Measurements from ENCODE around the gene VENTX.

Gene VENTX

GRCh38 chr10:133207041-133207600 is 30.5 kb upstream of the VENTX start:
- H3K4me1 Mint-ChIP-seq (ENCODE audit: low read depth): no peaks in the 10 kb centered on the region
- H3K4me3 Mint-ChIP-seq: no peak overlapping the region
- intact Hi-C loops (cut with micrococcal nuclease): no loop called here
- H3K36me3 Mint-ChIP-seq (ENCODE audit: low read depth): no peaks in the 10 kb centered on the region
- H3K27ac Mint-ChIP-seq: no peak overlapping the region
- H3K9me3 Mint-ChIP-seq: no peaks in the 10 kb centered on the region
- H3K27me3 Mint-ChIP-seq: peaks cover 6% of the 10 kb centered on the region

- Mint-ChIP-seq H3K36me3 (ENCODE audit: low read depth) (no peaks in the 10 kb centered on the region), H3K27me3 (peaks cover 8% of the 10 kb centered on the region), H3K9me3 (no peaks in the 10 kb centered on the region), H3K4me3 (no peak overlapping the region), H3K4me1 (ENCODE audit: low read depth) (no peaks in the 10 kb centered on the region), H3K27ac (no peak overlapping the region)
- intact Hi-C loops (cut with micrococcal nuclease): no loop called here
Measured at GRCh38 chr10:133207627-133208026, 30.0 kb upstream of the VENTX start.

GRCh38 chr10:133208466-133208865 is 29.2 kb upstream of the VENTX start:
- intact Hi-C loops (cut with micrococcal nuclease): no loop called here
- H3K4me3 Mint-ChIP-seq: no peak overlapping the region
- H3K36me3 Mint-ChIP-seq (ENCODE audit: low read depth): no peaks in the 10 kb centered on the region
- no peaks in the 10 kb centered on the region for H3K4me1 Mint-ChIP-seq (ENCODE audit: low read depth)
- H3K9me3 Mint-ChIP-seq: no peaks in the 10 kb centered on the region
- peaks cover 10% of the 10 kb centered on the region for H3K27me3 Mint-ChIP-seq
- H3K27ac Mint-ChIP-seq: no peak overlapping the region

DNA sequence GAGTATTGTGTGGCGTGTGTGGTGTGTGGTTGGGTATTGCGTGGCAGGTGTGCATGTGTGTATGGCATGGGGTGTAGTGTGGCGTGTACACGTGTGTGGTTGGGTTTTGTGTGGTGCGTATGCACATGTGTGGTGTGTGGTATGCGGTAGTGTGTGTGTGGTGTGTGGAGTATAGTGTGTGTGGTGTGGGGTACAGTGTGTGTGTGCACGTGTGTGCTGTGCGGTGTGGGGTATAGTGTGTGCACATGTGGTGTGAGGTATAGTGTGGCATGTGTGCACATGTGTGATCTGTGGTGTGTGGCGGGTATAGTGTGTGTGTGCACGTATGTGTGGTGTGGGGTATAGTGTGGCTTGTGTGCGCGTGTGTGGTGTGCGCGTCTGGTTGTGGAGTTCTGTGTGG is 28.5 kb upstream of the VENTX start:
- intact Hi-C loops (cut with micrococcal nuclease): no loop called here
- H3K27me3 Mint-ChIP-seq: peaks cover 11% of the 10 kb centered on the region
- no peaks in the 10 kb centered on the region for H3K9me3 Mint-ChIP-seq
- no peaks in the 10 kb centered on the region for H3K36me3 Mint-ChIP-seq (ENCODE audit: low read depth)
- H3K4me1 Mint-ChIP-seq (ENCODE audit: low read depth): no peaks in the 10 kb centered on the region
- H3K27ac Mint-ChIP-seq: no peak overlapping the region
- no peak overlapping the region for H3K4me3 Mint-ChIP-seq

GRCh38 chr10:133209641-133210040 is 28.0 kb upstream of the VENTX start:
- Mint-ChIP-seq H3K36me3 (ENCODE audit: low read depth) (no peaks in the 10 kb centered on the region), H3K4me3 (no peak overlapping the region), H3K27me3 (peaks cover 12% of the 10 kb centered on the region), H3K4me1 (ENCODE audit: low read depth) (no peaks in the 10 kb centered on the region), H3K9me3 (no peaks in the 10 kb centered on the region), H3K27ac (no peak overlapping the region)
- intact Hi-C loops (cut with micrococcal nuclease): no loop called here

GRCh38 chr10:133210398-133211140 is 27.1 kb upstream of the VENTX start:
- Mint-ChIP-seq H3K27me3 (peaks cover 12% of the 10 kb centered on the region), H3K4me3 (no peak overlapping the region), H3K27ac (no peak overlapping the region), H3K4me1 (ENCODE audit: low read depth) (no peaks in the 10 kb centered on the region), H3K9me3 (no peaks in the 10 kb centered on the region), H3K36me3 (ENCODE audit: low read depth) (no peaks in the 10 kb centered on the region)
- intact Hi-C loops (cut with micrococcal nuclease): no loop called here

- H3K36me3 Mint-ChIP-seq (ENCODE audit: low read depth): no peaks in the 10 kb centered on the region
- H3K4me3 Mint-ChIP-seq: no peak overlapping the region
- intact Hi-C loops (cut with micrococcal nuclease): no loop called here
- no peaks in the 10 kb centered on the region for H3K4me1 Mint-ChIP-seq (ENCODE audit: low read depth)
- no peak overlapping the region for H3K27ac Mint-ChIP-seq
- H3K27me3 Mint-ChIP-seq: peaks cover 16% of the 10 kb centered on the region
- no peaks in the 10 kb centered on the region for H3K9me3 Mint-ChIP-seq
Measured at GRCh38 chr10:133211141-133211830, 26.4 kb upstream of the VENTX start.

DNA sequence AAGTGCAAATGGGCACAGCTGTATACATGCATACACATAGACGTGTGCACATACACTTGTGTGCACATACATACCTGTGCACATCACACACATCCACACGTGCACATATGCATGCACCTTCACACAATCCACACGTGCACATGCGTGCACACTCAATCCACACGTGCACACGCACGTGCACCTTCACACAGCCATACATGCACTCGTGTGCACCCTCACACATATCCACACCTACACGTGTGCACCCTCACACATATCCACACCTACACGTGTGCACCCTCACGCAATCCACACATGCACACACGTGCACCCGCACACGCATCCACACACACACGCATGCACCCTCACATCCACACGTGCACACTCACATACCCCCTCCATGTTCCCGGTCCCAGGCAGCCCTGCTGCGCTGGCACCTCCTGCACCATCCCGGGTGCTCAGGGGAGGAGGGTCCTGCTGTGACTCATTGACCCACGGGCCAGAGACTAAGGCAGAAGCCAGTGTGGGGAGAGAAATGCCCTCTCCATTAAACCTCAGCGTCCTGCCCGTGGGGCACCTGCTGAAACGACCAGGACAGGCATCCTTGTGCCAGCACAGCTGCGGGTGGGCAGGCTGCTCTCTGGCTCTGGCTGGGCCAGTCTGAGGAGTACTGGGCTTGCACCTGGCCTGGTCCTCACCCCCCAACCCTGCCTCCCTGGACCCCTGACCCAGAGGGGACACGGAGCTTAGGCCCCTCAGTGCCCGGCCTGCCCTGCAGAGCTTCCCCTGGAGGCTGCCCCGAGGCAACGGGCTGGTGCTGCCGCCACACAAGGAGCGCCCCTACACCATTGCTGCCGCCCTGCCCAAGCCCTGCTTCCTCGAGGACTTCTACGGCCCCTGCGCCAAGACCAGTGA is 25.4 kb upstream of the VENTX start:
- no peaks in the 10 kb centered on the region for H3K4me1 Mint-ChIP-seq (ENCODE audit: low read depth)
- H3K27me3 Mint-ChIP-seq: peaks cover 18% of the 10 kb centered on the region
- H3K9me3 Mint-ChIP-seq: no peaks in the 10 kb centered on the region
- no peaks in the 10 kb centered on the region for H3K36me3 Mint-ChIP-seq (ENCODE audit: low read depth)
- intact Hi-C loops (cut with micrococcal nuclease): no loop called here
- no peak overlapping the region for H3K4me3 Mint-ChIP-seq
- H3K27ac Mint-ChIP-seq: no peak overlapping the region

- intact Hi-C loops (cut with micrococcal nuclease): no loop called here
- Mint-ChIP-seq H3K27me3 (peaks cover 18% of the 10 kb centered on the region), H3K9me3 (no peaks in the 10 kb centered on the region), H3K4me3 (no peak overlapping the region), H3K4me1 (ENCODE audit: low read depth) (no peaks in the 10 kb centered on the region), H3K27ac (no peak overlapping the region), H3K36me3 (ENCODE audit: low read depth) (no peaks in the 10 kb centered on the region)
Measured at GRCh38 chr10:133212853-133213494, 24.7 kb upstream of the VENTX start.

DNA sequence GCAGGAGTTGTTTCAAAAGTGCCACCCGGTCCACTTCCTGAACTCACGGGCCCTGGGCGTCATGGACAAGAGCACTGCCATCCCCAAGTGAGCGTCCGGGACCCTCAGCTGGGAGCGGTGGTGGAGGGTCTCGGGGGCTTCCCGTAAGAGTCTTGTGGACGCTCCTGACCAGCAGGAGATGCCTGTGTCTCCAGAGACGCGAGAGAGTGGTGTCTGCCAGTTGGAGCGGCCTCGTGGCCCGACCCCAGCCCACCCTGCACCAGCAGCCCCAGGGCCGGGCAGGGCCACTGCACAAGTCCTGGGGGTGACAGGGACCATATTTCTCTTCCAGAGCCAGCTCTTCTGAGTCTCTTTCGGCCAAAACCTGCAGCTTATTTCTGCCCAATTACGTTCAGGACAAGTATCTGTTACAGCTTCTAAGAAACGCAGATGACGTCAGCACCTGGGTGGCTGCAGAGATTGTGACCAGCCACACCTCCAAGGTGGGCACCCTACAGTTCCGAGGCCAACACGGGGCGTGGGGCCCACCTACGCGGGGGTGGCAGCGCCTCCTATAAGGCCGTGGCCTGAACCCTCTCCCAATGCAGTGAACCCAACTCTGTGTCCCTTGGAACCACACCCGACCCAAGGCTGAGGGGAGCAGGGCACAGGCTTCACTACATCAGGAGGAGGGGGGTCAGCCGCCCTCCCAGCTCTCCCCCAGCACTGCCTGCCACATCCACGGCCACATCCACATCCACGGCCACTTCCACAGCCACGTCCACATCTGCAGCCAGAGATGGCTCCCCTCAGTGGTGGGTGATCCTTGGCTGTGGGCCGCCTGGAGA is 23.8 kb upstream of the VENTX start:
- Mint-ChIP-seq H3K36me3 (ENCODE audit: low read depth) (no peaks in the 10 kb centered on the region), H3K4me1 (ENCODE audit: low read depth) (no peaks in the 10 kb centered on the region), H3K27me3 (peaks cover 25% of the 10 kb centered on the region), H3K4me3 (no peak overlapping the region), H3K9me3 (no peaks in the 10 kb centered on the region), H3K27ac (no peak overlapping the region)
- intact Hi-C loops (cut with micrococcal nuclease): no loop called here

GRCh38 chr10:133214468-133215410 is 22.9 kb upstream of the VENTX start:
- Mint-ChIP-seq H3K9me3 (no peaks in the 10 kb centered on the region), H3K4me1 (ENCODE audit: low read depth) (no peaks in the 10 kb centered on the region), H3K4me3 (no peak overlapping the region), H3K27me3 (peaks cover 34% of the 10 kb centered on the region), H3K27ac (no peak overlapping the region), H3K36me3 (ENCODE audit: low read depth) (no peaks in the 10 kb centered on the region)
- intact Hi-C loops (cut with micrococcal nuclease): no loop called here

- H3K27me3 Mint-ChIP-seq: peaks cover 35% of the 10 kb centered on the region
- no peak overlapping the region for H3K4me3 Mint-ChIP-seq
- intact Hi-C loops (cut with micrococcal nuclease): no loop called here
- H3K27ac Mint-ChIP-seq: no peak overlapping the region
- H3K4me1 Mint-ChIP-seq (ENCODE audit: low read depth): no peaks in the 10 kb centered on the region
- no peaks in the 10 kb centered on the region for H3K9me3 Mint-ChIP-seq
- no peaks in the 10 kb centered on the region for H3K36me3 Mint-ChIP-seq (ENCODE audit: low read depth)
Measured at GRCh38 chr10:133215586-133215985, 22.1 kb upstream of the VENTX start.

Data from dendritic cell treated with granulocyte-macrophage colony-stimulating factor and Interleukin-4, amounts not matched to agents 40 ng/mL and 50 ng/mL, for 4 days (primary cell).